ENCODE data around the gene PACSIN2. TPM values are rescaled to one million over a fixed set of nuclear protein-coding genes. Genes with fewer than 3 reads are reported as not detected.

PACSIN2 gene
- total RNA-seq, 2 donors from 2014 or later = 28.8 to 31.3 TPM

Other genes starting within 250 kb of the PACSIN2 start
- gene ARFGAP3, start 157.9 kb downstream of the PACSIN2 start, total RNA-seq = 10 to 100 TPM; 38.0 to 46.3 TPM
- 10 to 100 TPM; 11.0 to 11.7 TPM for gene TTLL1, start 74.2 kb upstream of the PACSIN2 start, total RNA-seq
- gene BIK, start 95.6 kb upstream of the PACSIN2 start, total RNA-seq = 1 to 10 TPM; 3.2 to 5.0 TPM
- gene MCAT, start 128.2 kb upstream of the PACSIN2 start, total RNA-seq = 1 to 10 TPM; 6.7 to 9.7 TPM
- gene TSPO, start 136.4 kb upstream of the PACSIN2 start, total RNA-seq = 10 to 100 TPM; 61.5 to 93.8 TPM
- 10 to 100 TPM; 37.7 to 45.0 TPM for gene TTLL12, start 172.0 kb upstream of the PACSIN2 start, total RNA-seq

Measured in activated T-cell treated with anti-CD3 and anti-CD28 coated beads, Interleukin-2, amount 50 U/mL, for 72 hours (primary cell).